HCT116 (cell line): ENCODE results near the gene SPATA33.

Experiments
- ATF3 ChIP-seq: IDR thresholded peaks from 2 replicates; pipeline ENCODE4 v1.6.1; 2012
- CTCF ChIP-seq, 3 experiments: fragments of 200-600 bp in 1 of 3; sonication (generic) in 1 of 3; IDR thresholded peaks in 2 of 3; conservative IDR thresholded peaks in 1 of 3; 2 replicates each; pipeline ENCODE4 v1.5.1; 2012 to 2017; ENCODE audit warnings: low read depth in 2 of 3, low read length in 2 of 3, antibody characterized with exemption in 1 of 3, borderline replicate concordance in 1 of 3, control low read depth in 1 of 3, mild to moderate bottlenecking in 1 of 3, mixed read lengths in 1 of 3, mixed run types in 1 of 3, moderate library complexity in 1 of 3; ENCODE audit not compliant: insufficient read depth in 1 of 3
- EZH2phosphoT487 ChIP-seq: fragments of 200-600 bp; IDR thresholded peaks from 2 replicates; pipeline ENCODE4 v1.6.1; 2018; ENCODE audit warnings: antibody characterized with exemption, borderline replicate concordance
- POLR2A ChIP-seq: IDR thresholded peaks from 2 replicates; pipeline ENCODE4 v1.7.0; 2011; ENCODE audit warnings: borderline replicate concordance; ENCODE audit not compliant: insufficient read depth, insufficient read length; ENCODE audit errors: extremely low read depth
- REST ChIP-seq: IDR thresholded peaks from 2 replicates; pipeline ENCODE4 v1.6.1; 2012; ENCODE audit warnings: low read depth
- SIN3A ChIP-seq: IDR thresholded peaks from 2 replicates; pipeline ENCODE4 v1.6.1; 2012; ENCODE audit warnings: low read depth
- TCF7L2 ChIP-seq: IDR thresholded peaks from 2 replicates; pipeline ENCODE4 v1.7.0; 2011; ENCODE audit warnings: borderline replicate concordance, inconsistent platforms; ENCODE audit not compliant: insufficient read depth, insufficient read length; ENCODE audit errors: extremely low read depth

DNA sequence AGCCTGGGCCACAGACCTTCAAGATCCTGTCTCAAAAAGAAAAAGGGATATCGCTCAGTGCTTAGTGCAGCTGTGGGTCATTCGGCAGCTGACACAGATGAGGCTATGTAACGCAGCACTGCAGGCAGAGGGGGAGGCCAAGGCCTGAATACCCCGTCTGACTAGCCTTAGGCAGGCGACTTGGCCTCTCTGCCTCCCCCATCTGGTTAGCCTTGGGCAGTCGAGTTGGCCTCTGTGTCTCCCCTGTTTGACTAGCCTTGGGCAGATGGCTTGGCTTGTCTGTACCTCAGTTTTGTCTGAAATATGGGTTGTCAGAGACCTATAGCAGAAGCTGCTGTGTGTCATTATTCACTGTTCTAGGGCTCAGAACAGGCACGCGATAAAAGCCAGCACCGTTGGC lies 10.0 kb downstream of the SPATA33 start:
- TF ChIP-seq TCF7L2 (no peak), CTCF (IDR thresholded peaks at IDR 0.05 in 2 of 3, conservative IDR thresholded peaks at IDR 0.05 in 1 of 3; ENCODE audit: borderline replicate concordance in 1 of 3, insufficient read depth in 1 of 3, low read depth in 2 of 3, low read length in 2 of 3) (no peak), SIN3A (no peak), POLR2A (no peak), EZH2phosphoT487 (no peak), ATF3 (no peak), REST (no peak)
